Keratinocyte (primary cell): ENCODE results near the gene TIAM1. TPM values are rescaled to one million over a fixed set of nuclear protein-coding genes. Genes with fewer than 3 reads are reported as not detected.
A peak's percentile ranks its signal among the peaks of the same experiment; 100 is the strongest.

Source experiments
- DNase-seq: peaks from one replicate; pipeline ENCODE4 v3.0.0-alpha.2; 2011; ENCODE audit warnings: low read depth, missing footprints, low spot score
- FAIRE-seq: peaks from 2 replicates; lab custom pipeline; 2011; peaks lifted over from hg19 to GRCh38; lab: Jason Lieb, UNC
- H2AFZ ChIP-seq: 2 replicates; pipeline ENCODE4 v1.6.0; 2012; ENCODE audit warnings: low read length, control low read depth, inconsistent platforms; ENCODE audit not compliant: control insufficient read depth
- H3K27ac ChIP-seq: 2 replicates; pipeline ENCODE4 v1.5.1; 2011; ENCODE audit warnings: low read length; ENCODE audit not compliant: control insufficient read depth, insufficient read depth
- H3K27me3 ChIP-seq: 3 replicates; pipeline ENCODE4 v1.6.0; 2011; ENCODE audit warnings: low read length; ENCODE audit not compliant: control insufficient read depth, insufficient read depth; ENCODE audit errors: extremely low read depth
- H3K36me3 ChIP-seq, 2 experiments: 2 replicates in 1 of 2; 3 replicates in 1 of 2; pipeline ENCODE4 v1.5.1; 2011; ENCODE audit warnings: low read length in 2 of 2, mild to moderate bottlenecking in 1 of 2; ENCODE audit not compliant: control insufficient read depth in 2 of 2, insufficient read depth in 2 of 2; ENCODE audit errors: extremely low read depth in 1 of 2
- H3K4me1 ChIP-seq: 3 replicates; pipeline ENCODE4 v1.5.1; 2011; ENCODE audit warnings: low read length; ENCODE audit not compliant: control insufficient read depth, insufficient read depth; ENCODE audit errors: extremely low read depth
- H3K4me2 ChIP-seq: 3 replicates; pipeline ENCODE4 v1.6.0; 2011; ENCODE audit warnings: low read depth, low read length; ENCODE audit not compliant: control insufficient read depth, insufficient read depth; ENCODE audit errors: extremely low read depth
- H3K4me3 ChIP-seq, 3 experiments: fragments of 200-600 bp in 1 of 3; sonication (generic) in 1 of 3; 2 replicates in 2 of 3; 3 replicates in 1 of 3; pipeline ENCODE4 v1.5.1; 2011 to 2016; ENCODE audit warnings: low read length in 3 of 3, mild to moderate bottlenecking in 3 of 3, control low read depth in 2 of 3, inconsistent platforms in 1 of 3, low read depth in 1 of 3, mixed read lengths in 1 of 3, mixed run types in 1 of 3, moderate library complexity in 1 of 3; ENCODE audit not compliant: control insufficient read depth in 2 of 3, insufficient read depth in 2 of 3; ENCODE audit errors: extremely low read depth in 1 of 3
- H3K79me2 ChIP-seq: 2 replicates; pipeline ENCODE4 v1.6.0; 2012; ENCODE audit warnings: low read length; ENCODE audit not compliant: control insufficient read depth, insufficient read depth
- H3K9ac ChIP-seq: 3 replicates; pipeline ENCODE4 v1.6.0; 2011; ENCODE audit warnings: low read length; ENCODE audit not compliant: control insufficient read depth, insufficient read depth; ENCODE audit errors: extremely low read depth
- H3K9me1 ChIP-seq: 3 replicates; pipeline ENCODE4 v1.6.0; 2011; ENCODE audit warnings: low read length; ENCODE audit not compliant: control insufficient read depth, insufficient read depth; ENCODE audit errors: extremely low read depth
- H3K9me3 ChIP-seq: 2 replicates; pipeline ENCODE4 v1.5.1; 2012; ENCODE audit warnings: low read depth, low read length; ENCODE audit not compliant: control insufficient read depth
- H4K20me1 ChIP-seq: 3 replicates; pipeline ENCODE4 v1.6.0; 2011; ENCODE audit warnings: low read length; ENCODE audit not compliant: control insufficient read depth, insufficient read depth; ENCODE audit errors: extremely low read depth
- EZH2 ChIP-seq: IDR thresholded peaks from one replicate; pipeline ENCODE4 v1.6.1; 2012; ENCODE audit warnings: inconsistent platforms, mild to moderate bottlenecking, low read length, moderate library complexity
- dilution Hi-C: fragments of 300-500 bp; cut with MboI; formaldehyde crosslinking; loops from one replicate; pipeline ENCODE4 v1.7.0; 2020; ENCODE audit warnings: low sequenced_read_pairs; ENCODE audit not compliant: extremely low pct_ligation_motif_present
- polyA plus RNA-seq, 5 experiments: library from polyadenylated mRNA; depleted of rRNA in 3 of 5; stranded (reverse) in 3 of 5; stranded (forward) in 1 of 5; unstranded in 1 of 5; fragments of >200 nt; gene quantifications; 1 replicate in 1 of 5; 2 replicates in 3 of 5; 3 replicates in 1 of 5; pipeline versions ENCODE4 v1.2.1 to v1.2.3, GENCODE V29; 2011 to 2012; ENCODE audit warnings: missing spikeins in 2 of 5, low read depth in 1 of 5, low replicate concordance in 1 of 5
- TF ChIP-seq, protein P1 (sequence below), 3 experiments: IDR thresholded peaks in 1 of 3; conservative IDR thresholded peaks in 1 of 3; optimal IDR thresholded peaks in 1 of 3; 2 replicates in 2 of 3; 3 replicates in 1 of 3; pipeline versions ENCODE3 to v1.5.1; 2011; ENCODE audit warnings: low read length in 3 of 3, mild to moderate bottlenecking in 3 of 3, moderate library complexity in 2 of 3, control low read depth in 1 of 3, inconsistent platforms in 1 of 3; ENCODE audit not compliant: insufficient read depth in 2 of 3; ENCODE audit errors: extremely low read depth in 1 of 3

TIAM1 gene
- polyA plus RNA-seq, 1 donor (not counting 4 experiments of a cell fraction or from before 2014, with no cell fraction given): 8.3 TPM

DNA sequence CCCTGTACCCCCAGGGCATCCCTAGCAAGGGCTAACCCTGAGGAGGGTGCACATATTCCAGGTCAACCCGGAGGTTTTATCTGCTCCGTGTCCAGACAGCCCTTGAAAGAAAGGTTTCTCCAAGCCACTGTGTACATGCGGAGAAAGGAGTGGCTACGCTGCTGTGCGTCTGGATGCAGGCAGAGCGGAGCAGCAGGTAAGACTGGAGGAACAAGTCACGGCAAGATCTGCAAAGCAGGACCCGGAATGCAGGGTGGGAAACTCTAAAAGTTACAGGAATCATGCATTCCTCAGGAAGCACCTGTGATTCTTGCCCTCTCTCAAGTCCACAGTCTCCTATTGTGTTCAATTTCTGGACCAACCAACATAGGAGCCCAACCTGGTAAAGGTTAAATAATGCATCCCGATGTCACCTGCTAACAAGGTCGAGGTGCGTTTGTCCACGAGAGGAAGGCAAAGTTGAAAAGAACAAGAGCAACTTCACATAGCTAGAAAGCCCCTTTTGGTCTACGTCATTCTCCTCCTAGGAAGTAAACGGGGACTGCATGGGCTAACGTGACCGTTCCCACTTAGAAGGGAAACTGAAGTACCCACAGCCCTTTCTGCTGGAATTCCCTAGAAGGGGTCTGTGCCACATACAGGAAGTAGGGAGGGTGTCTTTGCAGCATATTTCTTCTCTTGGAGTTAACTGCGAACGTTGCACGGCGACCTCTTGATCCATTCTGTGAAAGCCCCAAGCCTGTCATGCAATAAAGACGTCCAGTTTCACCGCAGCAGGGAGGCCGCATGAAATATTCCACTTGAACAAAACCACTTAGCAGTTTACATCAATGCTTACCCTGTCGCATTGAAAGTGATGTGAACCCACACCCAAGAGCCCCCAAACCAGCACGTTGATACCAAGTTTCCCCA, 5.8 kb downstream of the TIAM1 start:
- DNase-seq (no peak), FAIRE-seq (peak; percentile 77)
- Histone ChIP-seq H3K36me3 (no peaks in the 10 kb centered on the region), H3K4me2 (no peak overlapping the region), H3K9me1 (peaks cover 2% of the 10 kb centered on the region), H4K20me1 (no peaks in the 10 kb centered on the region), H3K79me2 (peaks cover 2% of the 10 kb centered on the region), H3K4me3 (no peak overlapping the region), H2AFZ (no peak overlapping the region), H3K9ac (no peak overlapping the region), H3K27ac (no peak overlapping the region), H3K9me3 (no peaks in the 10 kb centered on the region), H3K27me3 (no peaks in the 10 kb centered on the region), H3K4me1 (peaks cover 39% of the 10 kb centered on the region)
- dilution Hi-C loops: no loop called here
- TF ChIP-seq, protein P1, sequence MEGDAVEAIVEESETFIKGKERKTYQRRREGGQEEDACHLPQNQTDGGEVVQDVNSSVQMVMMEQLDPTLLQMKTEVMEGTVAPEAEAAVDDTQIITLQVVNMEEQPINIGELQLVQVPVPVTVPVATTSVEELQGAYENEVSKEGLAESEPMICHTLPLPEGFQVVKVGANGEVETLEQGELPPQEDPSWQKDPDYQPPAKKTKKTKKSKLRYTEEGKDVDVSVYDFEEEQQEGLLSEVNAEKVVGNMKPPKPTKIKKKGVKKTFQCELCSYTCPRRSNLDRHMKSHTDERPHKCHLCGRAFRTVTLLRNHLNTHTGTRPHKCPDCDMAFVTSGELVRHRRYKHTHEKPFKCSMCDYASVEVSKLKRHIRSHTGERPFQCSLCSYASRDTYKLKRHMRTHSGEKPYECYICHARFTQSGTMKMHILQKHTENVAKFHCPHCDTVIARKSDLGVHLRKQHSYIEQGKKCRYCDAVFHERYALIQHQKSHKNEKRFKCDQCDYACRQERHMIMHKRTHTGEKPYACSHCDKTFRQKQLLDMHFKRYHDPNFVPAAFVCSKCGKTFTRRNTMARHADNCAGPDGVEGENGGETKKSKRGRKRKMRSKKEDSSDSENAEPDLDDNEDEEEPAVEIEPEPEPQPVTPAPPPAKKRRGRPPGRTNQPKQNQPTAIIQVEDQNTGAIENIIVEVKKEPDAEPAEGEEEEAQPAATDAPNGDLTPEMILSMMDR (optimal IDR thresholded peaks at IDR 0.05 in 1 of 3, IDR thresholded peaks at IDR 0.05 in 1 of 3, conservative IDR thresholded peaks at IDR 0.05 in 1 of 3; ENCODE audit: extremely low read depth in 1 of 3, insufficient read depth in 2 of 3, low read length in 3 of 3): no peak
- no peak for TF ChIP-seq EZH2

DNA sequence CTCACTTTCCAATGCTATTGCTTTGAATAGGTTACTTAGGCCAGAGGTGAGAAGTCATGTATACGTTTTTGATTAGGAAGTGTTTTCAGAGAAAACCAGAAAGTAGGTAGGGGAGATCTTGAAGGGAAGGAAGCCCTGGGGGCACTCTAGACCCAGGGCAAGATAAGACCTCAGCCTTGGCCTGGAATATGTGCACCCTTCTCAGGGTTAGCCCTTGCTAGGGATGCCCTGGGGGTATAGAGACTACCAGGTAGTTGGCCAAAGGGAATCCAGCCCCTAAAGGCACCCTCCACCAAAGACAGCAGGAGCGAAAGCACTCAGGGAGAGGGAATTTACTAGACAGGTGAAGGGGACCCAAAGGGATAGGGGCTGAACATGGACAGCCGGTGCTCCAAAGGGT, 7.0 kb downstream of the TIAM1 start:
- peaks cover 2% of the 10 kb centered on the region for H3K9me1 ChIP-seq

More for the DNA sequence above, 7.0 kb downstream of the TIAM1 start:
- Histone ChIP-seq H3K9ac (no peak overlapping the region), H3K4me1 (peaks cover 28% of the 10 kb centered on the region), H4K20me1 (no peaks in the 10 kb centered on the region), H3K79me2 (no peaks in the 10 kb centered on the region), H3K27me3 (no peaks in the 10 kb centered on the region), H3K36me3 (no peaks in the 10 kb centered on the region), H3K4me2 (no peak overlapping the region), H3K4me3 (no peak overlapping the region), H3K9me3 (no peaks in the 10 kb centered on the region), H2AFZ (no peak overlapping the region), H3K27ac (peak overlapping the region; percentile 72)
- dilution Hi-C loops: no loop called here
- FAIRE-seq (no peak), DNase-seq (no peak)
- TF ChIP-seq, protein P1 (optimal IDR thresholded peaks at IDR 0.05 in 1 of 3, IDR thresholded peaks at IDR 0.05 in 1 of 3, conservative IDR thresholded peaks at IDR 0.05 in 1 of 3; ENCODE audit: extremely low read depth in 1 of 3, insufficient read depth in 2 of 3, low read length in 3 of 3): no peak
- no peak for TF ChIP-seq EZH2
